ENCODE results near the gene COL23A1. TPM values are rescaled to one million over a fixed set of nuclear protein-coding genes. Genes with fewer than 3 reads are reported as not detected.

Gene COL23A1
- total and polyA plus RNA-seq, 2 of the 8 experiments (the other 6 are each of a cell fraction or from before 2014, with no cell fraction given) = 3.1 to 4.7 TPM

- Histone ChIP-seq H4K20me1 (replicated peaks in 1 of 2; ENCODE audit: control insufficient read depth in 1 of 2, insufficient read depth in 2 of 2, low read length in 2 of 2) (no peaks in the 10 kb centered on the region), H4K8ac (ENCODE audit: extremely low read depth, insufficient read depth, low read length) (no peak overlapping the region), H3K18ac (ENCODE audit: extremely low read depth, low read length) (no peak overlapping the region), H3K4ac (replicated peaks; ENCODE audit: insufficient read length, low read depth, low read length) (no peak overlapping the region), H4K91ac (replicated peaks; ENCODE audit: insufficient read length, low read length) (no peak overlapping the region), H2AFZ (ENCODE audit: low read length) (no peak overlapping the region), H2BK120ac (replicated peaks; ENCODE audit: low read depth, low read length) (no peak overlapping the region), H3K23ac (ENCODE audit: insufficient read length) (no peak overlapping the region), H3K56ac (replicated peaks; ENCODE audit: insufficient read length, low read depth, low read length) (no peak overlapping the region), H3K27me3 (replicated peaks in 1 of 4; ENCODE audit: control insufficient read depth in 3 of 4, extremely low read depth in 1 of 4, insufficient read depth in 3 of 4, low read length in 3 of 4) (no peaks in the 10 kb centered on the region), H3K27ac (ENCODE audit: low read depth, low read length) (no peak overlapping the region), H2BK15ac (ENCODE audit: low read length) (no peak overlapping the region), H2BK5ac (ENCODE audit: low read depth, low read length) (no peak overlapping the region), H2BK20ac (ENCODE audit: low read length) (no peak overlapping the region), H3K14ac (ENCODE audit: insufficient read length) (no peak overlapping the region), H3K79me1 (ENCODE audit: low read depth, low read length) (no peaks in the 10 kb centered on the region), H3K4me2 (ENCODE audit: insufficient read depth in 1 of 2, low read depth in 2 of 2, low read length in 2 of 2) (no peak overlapping the region), H3K4me1 (replicated peaks in 1 of 4; ENCODE audit: control insufficient read depth in 3 of 4, insufficient read depth in 4 of 4, low read length in 3 of 4) (no peaks in the 10 kb centered on the region), H2AK5ac (ENCODE audit: low read depth, low read length) (no peak overlapping the region), H2BK12ac (ENCODE audit: low read depth, low read length) (no peak overlapping the region), H3K36me3 (ENCODE audit: control insufficient read depth in 2 of 4, insufficient read depth in 4 of 4, low read length in 3 of 4) (peaks cover 8 to 56% (median 33%) of the 10 kb centered on the region in 4 experiments), H3K4me3 (ENCODE audit: extremely low read depth in 1 of 4, insufficient read depth in 2 of 4, low read depth in 3 of 4, low read length in 4 of 4) (no peak overlapping the region), H4K5ac (ENCODE audit: insufficient read length, low read depth, low read length) (no peak overlapping the region), H3K9me3 (ENCODE audit: insufficient read depth in 2 of 2, low read depth in 1 of 2, low read length in 1 of 2) (peaks cover 3 to 6% of the 10 kb centered on the region in 2 experiments; a peak in 3 of 4 replicates), H3K9ac (replicated peaks in 1 of 4; ENCODE audit: extremely low read depth in 1 of 4, low read depth in 3 of 4, low read length in 3 of 4) (no peak overlapping the region), H3K23me2 (ENCODE audit: low read depth, low read length) (no peaks in the 10 kb centered on the region), H3K79me2 (ENCODE audit: control insufficient read depth in 1 of 2, insufficient read depth in 2 of 2, low read length in 2 of 2) (no peaks in the 10 kb centered on the region)
- CTCF ChIA-PET (ENCODE audit: partially characterized antibody) = interaction anchor here (0.8 to 1.6 kb wide), 5 partner anchors 13 to 371 kb away, joined by 3 to 4 read pairs (median 3); partner anchors contain the start of gene COL23A1
- DNase-seq (ENCODE audit: low read depth in 1 of 2, low spot score in 2 of 2) = no peak
- no peak for FAIRE-seq
- 88% methylated on average over 3 of the region's 3 CpGs; no CpG with 5 or more reads in 1 of the 2 experiments for WGBS, 2 experiments (ENCODE audit: extremely low coverage in 1 of 2, insufficient coverage in 1 of 2, insufficient read length in 1 of 2, insufficient replicate concordance in 2 of 2, low coverage in 1 of 2, low lambda C conversion rate in 2 of 2, missing lambda C conversion rate in 1 of 2)
- no peak for TF ChIP-seq EZH2 (IDR thresholded peaks at IDR 0.05; ENCODE audit: low read depth, low read length, severe bottlenecking)
- no peak for TF ChIP-seq RNF2 (IDR thresholded peaks at IDR 0.05; ENCODE audit: borderline replicate concordance, low read depth, low read length, missing control alignments, poor library complexity, severe bottlenecking)
- no peak for TF ChIP-seq BRCA1 (IDR thresholded peaks at IDR 0.05; ENCODE audit: low read depth, low read length)
- TF ChIP-seq KDM4A (IDR thresholded peaks at IDR 0.05; ENCODE audit: low read depth, low read length, severe bottlenecking) = no peak
- no peak for TF ChIP-seq JUN (IDR thresholded peaks at IDR 0.05; ENCODE audit: low read depth, low read length)
- no peak for TF ChIP-seq CREB1 (IDR thresholded peaks at IDR 0.05)
- TF ChIP-seq SP2 (IDR thresholded peaks at IDR 0.05; ENCODE audit: low read length) = no peak
- TF ChIP-seq NANOG (IDR thresholded peaks at IDR 0.05; ENCODE audit: insufficient read depth, low read depth, low read length, poor library complexity, severe bottlenecking) = no peak
- TF ChIP-seq JUND (IDR thresholded peaks at IDR 0.05; ENCODE audit: low read length) = no peak
- no peak for TF ChIP-seq CEBPB (IDR thresholded peaks at IDR 0.05; ENCODE audit: low read depth, low read length)
- no peak for TF ChIP-seq KDM5A (IDR thresholded peaks at IDR 0.05; ENCODE audit: low read length)
- TF ChIP-seq, protein P1, sequence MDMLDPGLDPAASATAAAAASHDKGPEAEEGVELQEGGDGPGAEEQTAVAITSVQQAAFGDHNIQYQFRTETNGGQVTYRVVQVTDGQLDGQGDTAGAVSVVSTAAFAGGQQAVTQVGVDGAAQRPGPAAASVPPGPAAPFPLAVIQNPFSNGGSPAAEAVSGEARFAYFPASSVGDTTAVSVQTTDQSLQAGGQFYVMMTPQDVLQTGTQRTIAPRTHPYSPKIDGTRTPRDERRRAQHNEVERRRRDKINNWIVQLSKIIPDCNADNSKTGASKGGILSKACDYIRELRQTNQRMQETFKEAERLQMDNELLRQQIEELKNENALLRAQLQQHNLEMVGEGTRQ (IDR thresholded peaks at IDR 0.05; ENCODE audit: low read length) = no peak
- TF ChIP-seq POLR2AphosphoS5 (IDR thresholded peaks at IDR 0.05; ENCODE audit: low read depth, low read length) = no peak
- no peak for TF ChIP-seq TBP (IDR thresholded peaks at IDR 0.05; ENCODE audit: low read depth, low read length)
- POLR2A ChIA-PET (ENCODE audit: partially characterized antibody) = interaction anchor here (1.2 to 1.5 kb wide), 3 partner anchors 10 to 19 kb away, joined by 3 to 6 read pairs (median 3); no protein-coding TSS in a partner anchor
Measured at GRCh38 chr5:178605788-178606187, 15.6 kb upstream of the COL23A1 start.

Data from H1 (cell line).